K562 (cell line): ENCODE results near the gene CCDC137. TPM values are rescaled to one million over a fixed set of nuclear protein-coding genes. Genes with fewer than 3 reads are reported as not detected.

Experiments
- CC2D1A ChIP-seq: fragments of 450-650 bp; IDR thresholded peaks from 2 replicates; pipeline ENCODE4 v1.6.1; 2017; ENCODE audit warnings: mild to moderate bottlenecking
- CXXC5 ChIP-seq: fragments of 250-450 bp; sonication (Bioruptor Pico); IDR thresholded peaks from 2 replicates; pipeline ENCODE4 v1.8.0; 2022; ENCODE audit warnings: inconsistent platforms, mild to moderate bottlenecking, moderate library complexity
- EWSR1 ChIP-seq: fragments of 450-650 bp; IDR thresholded peaks from 2 replicates; pipeline ENCODE4 v1.6.1; 2018; ENCODE audit warnings: borderline replicate concordance, mild to moderate bottlenecking, low read depth, moderate library complexity; ENCODE audit not compliant: partially characterized antibody
- KDM5B ChIP-seq: fragments of 200-600 bp; sonication (generic); IDR thresholded peaks from 2 replicates; pipeline ENCODE4 v1.6.1; 2012; ENCODE audit warnings: low read depth, mild to moderate bottlenecking, moderate library complexity, low read length, control low read depth, inconsistent platforms; ENCODE audit not compliant: insufficient replicate concordance
- LCOR ChIP-seq: sonication (generic); formaldehyde crosslinking; IDR thresholded peaks from 2 replicates; pipeline ENCODE4 v1.8.0; 2022; ENCODE audit warnings: mild to moderate bottlenecking, missing genetic modification reagents
- MAFF ChIP-seq: IDR thresholded peaks from 2 replicates; pipeline ENCODE4 v1.6.1; 2012; ENCODE audit warnings: low read length, improper control_type of control experiment
- MCM5 ChIP-seq: fragments of 450-650 bp; IDR thresholded peaks from 2 replicates; pipeline ENCODE4 v1.6.1; 2016; ENCODE audit warnings: low read depth
- NCOA4 ChIP-seq: fragments of 450-650 bp; IDR thresholded peaks from 2 replicates; pipeline ENCODE4 v1.6.1; 2018; ENCODE audit warnings: mild to moderate bottlenecking; ENCODE audit not compliant: partially characterized antibody
- NRF1 ChIP-seq, 2 experiments: fragments of 450-650 bp; IDR thresholded peaks in 1 of 2; conservative IDR thresholded peaks in 1 of 2; 2 replicates each; pipeline ENCODE4 v1.6.1; 2014; ENCODE audit warnings: mild to moderate bottlenecking in 2 of 2
- PRMT5 ChIP-seq: sonication (generic); formaldehyde crosslinking; IDR thresholded peaks from 2 replicates; pipeline ENCODE4 v1.5.0; 2020; ENCODE audit warnings: missing genetic modification reagents
- PYGO2 ChIP-seq: fragments of 450-650 bp; IDR thresholded peaks from 2 replicates; pipeline ENCODE4 v1.6.1; 2016; ENCODE audit warnings: mild to moderate bottlenecking, missing genetic modification characterization, moderate library complexity, missing compliant biosample characterization
- SP2 ChIP-seq: IDR thresholded peaks from 2 replicates; pipeline ENCODE4 v1.6.1; 2011; ENCODE audit warnings: mild to moderate bottlenecking, low read depth, low read length, moderate library complexity; ENCODE audit not compliant: poor library complexity, severe bottlenecking; ENCODE audit errors: extremely low read depth
- SREBF1 ChIP-seq: fragments of 150-350 bp; IDR thresholded peaks from 2 replicates; pipeline ENCODE4 v1.6.1; 2014; ENCODE audit warnings: antibody characterized with exemption, low read depth, low read length, borderline replicate concordance
- TRIM28 ChIP-seq: fragments of 450-650 bp; IDR thresholded peaks from 2 replicates; pipeline ENCODE4 v1.6.1; 2017
- ZNF133 ChIP-seq: fragments of 250-450 bp; sonication (Bioruptor Pico); IDR thresholded peaks from 2 replicates; pipeline ENCODE4 v1.4.0; 2020; ENCODE audit warnings: mild to moderate bottlenecking
- ZNF212 ChIP-seq: fragments of 450-650 bp; formaldehyde crosslinking; IDR thresholded peaks from 2 replicates; pipeline ENCODE4 v1.4.0; 2020; ENCODE audit warnings: mild to moderate bottlenecking
- ZNF445 ChIP-seq: fragments of 250-450 bp; sonication (Bioruptor Pico); IDR thresholded peaks from 2 replicates; pipeline ENCODE4 v1.4.0; 2020; ENCODE audit warnings: low read depth, mild to moderate bottlenecking, moderate library complexity
- polyA plus RNA-seq, 8 experiments: library from polyadenylated mRNA; depleted of rRNA in 4 of 8; stranded (reverse) in 5 of 8; unstranded in 3 of 8; fragments of >200 nt; fragmentation: Nextera tagmentation in 2 of 8; fragmentation: Illumina TruSeq in 1 of 8; extraction: Ambion mirVana in 2 of 8; extraction: Trizol in 1 of 8; gene quantifications; 2 replicates each; pipeline versions ENCODE4 v1.2.1 to v1.2.3, GENCODE V29; 2011 to 2014; ENCODE audit warnings: inconsistent platforms in 1 of 8, missing spikeins in 1 of 8
- total RNA-seq, 7 experiments: library from RNA; depleted of rRNA in 6 of 7; stranded (reverse); fragments of >200 nt in 6 of 7; fragmentation: Illumina TruSeq in 2 of 7; extraction: Trizol in 2 of 7; gene quantifications; 2 replicates each; pipeline versions ENCODE4 v1.2.1 to v1.2.3, GENCODE V29; 2011 to 2021; ENCODE audit warnings: low replicate concordance in 1 of 7
- TF ChIP-seq, protein P1 (sequence below): fragments of 250-450 bp; sonication (Bioruptor Pico); IDR thresholded peaks from 2 replicates; pipeline ENCODE4 v1.8.0; 2022; ENCODE audit warnings: moderate library complexity, mild to moderate bottlenecking, inconsistent platforms
- TF ChIP-seq, protein P2 (sequence below), 2 experiments: fragments of 450-650 bp; IDR thresholded peaks; 2 replicates each; pipeline ENCODE4 v1.6.1; 2016; ENCODE audit warnings: mild to moderate bottlenecking in 2 of 2, borderline replicate concordance in 1 of 2, low read depth in 1 of 2, moderate library complexity in 1 of 2

The CCDC137 gene
- total and polyA plus RNA-seq, 9 of the 15 experiments (the other 6 are each of a cell fraction or from before 2014, with no cell fraction given): 2.3 to 68.1 (median 38.3) TPM

DNA sequence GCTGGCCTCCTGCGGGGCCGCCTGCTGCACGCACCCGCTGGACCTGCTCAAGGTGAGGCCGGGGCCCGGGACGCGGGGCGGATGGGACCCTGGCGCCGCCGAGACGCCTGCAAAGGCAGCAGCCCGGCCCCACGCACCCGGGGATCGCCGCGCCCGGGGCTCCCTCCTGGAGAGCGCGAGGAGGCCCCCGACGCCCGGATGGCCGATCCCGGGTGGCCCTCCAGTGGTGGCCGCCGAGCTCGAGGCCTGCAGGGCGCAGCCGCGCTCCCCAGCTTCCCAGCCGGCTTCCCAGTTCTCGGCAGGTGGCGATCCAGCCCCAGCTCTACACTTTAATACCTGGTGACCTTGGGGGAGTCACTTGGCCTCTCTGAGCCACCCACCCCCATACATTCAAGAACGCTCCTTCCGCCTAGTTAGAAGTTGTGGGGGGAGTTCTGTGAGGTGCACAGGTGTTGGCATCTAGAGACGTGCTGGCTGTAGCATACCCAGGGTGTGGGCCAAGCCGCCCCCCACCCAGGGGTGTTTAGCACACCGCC, 46.0 kb downstream of the CCDC137 start (continued):
- TF ChIP-seq NRF1 (conservative IDR thresholded peaks at IDR 0.05 in 1 of 2, IDR thresholded peaks at IDR 0.05 in 1 of 2) (no peak; a peak in 2 of 4 replicates), SREBF1 (no peak), CXXC5 (CRISPR knock-in tag) (no peak), ZNF445 (CRISPR knock-in tag) (no peak), MCM5 (no peak), TRIM28 (no peak), ZNF133 (CRISPR knock-in tag) (no peak), SP2 (no peak), ZNF212 (no peak), CC2D1A (no peak), PYGO2 (tag) (no peak), MAFF (no peak), EWSR1 (no peak), NCOA4 (no peak), LCOR (CRISPR knock-in tag) (no peak), KDM5B (no peak), PRMT5 (no peak)
- TF ChIP-seq, protein P1, sequence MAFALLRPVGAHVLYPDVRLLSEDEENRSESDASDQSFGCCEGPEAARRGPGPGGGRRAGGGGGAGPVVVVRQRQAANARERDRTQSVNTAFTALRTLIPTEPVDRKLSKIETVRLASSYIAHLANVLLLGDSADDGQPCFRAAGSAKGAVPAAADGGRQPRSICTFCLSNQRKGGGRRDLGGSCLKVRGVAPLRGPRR (CRISPR knock-in tag): no peak
- TF ChIP-seq, protein P2, sequence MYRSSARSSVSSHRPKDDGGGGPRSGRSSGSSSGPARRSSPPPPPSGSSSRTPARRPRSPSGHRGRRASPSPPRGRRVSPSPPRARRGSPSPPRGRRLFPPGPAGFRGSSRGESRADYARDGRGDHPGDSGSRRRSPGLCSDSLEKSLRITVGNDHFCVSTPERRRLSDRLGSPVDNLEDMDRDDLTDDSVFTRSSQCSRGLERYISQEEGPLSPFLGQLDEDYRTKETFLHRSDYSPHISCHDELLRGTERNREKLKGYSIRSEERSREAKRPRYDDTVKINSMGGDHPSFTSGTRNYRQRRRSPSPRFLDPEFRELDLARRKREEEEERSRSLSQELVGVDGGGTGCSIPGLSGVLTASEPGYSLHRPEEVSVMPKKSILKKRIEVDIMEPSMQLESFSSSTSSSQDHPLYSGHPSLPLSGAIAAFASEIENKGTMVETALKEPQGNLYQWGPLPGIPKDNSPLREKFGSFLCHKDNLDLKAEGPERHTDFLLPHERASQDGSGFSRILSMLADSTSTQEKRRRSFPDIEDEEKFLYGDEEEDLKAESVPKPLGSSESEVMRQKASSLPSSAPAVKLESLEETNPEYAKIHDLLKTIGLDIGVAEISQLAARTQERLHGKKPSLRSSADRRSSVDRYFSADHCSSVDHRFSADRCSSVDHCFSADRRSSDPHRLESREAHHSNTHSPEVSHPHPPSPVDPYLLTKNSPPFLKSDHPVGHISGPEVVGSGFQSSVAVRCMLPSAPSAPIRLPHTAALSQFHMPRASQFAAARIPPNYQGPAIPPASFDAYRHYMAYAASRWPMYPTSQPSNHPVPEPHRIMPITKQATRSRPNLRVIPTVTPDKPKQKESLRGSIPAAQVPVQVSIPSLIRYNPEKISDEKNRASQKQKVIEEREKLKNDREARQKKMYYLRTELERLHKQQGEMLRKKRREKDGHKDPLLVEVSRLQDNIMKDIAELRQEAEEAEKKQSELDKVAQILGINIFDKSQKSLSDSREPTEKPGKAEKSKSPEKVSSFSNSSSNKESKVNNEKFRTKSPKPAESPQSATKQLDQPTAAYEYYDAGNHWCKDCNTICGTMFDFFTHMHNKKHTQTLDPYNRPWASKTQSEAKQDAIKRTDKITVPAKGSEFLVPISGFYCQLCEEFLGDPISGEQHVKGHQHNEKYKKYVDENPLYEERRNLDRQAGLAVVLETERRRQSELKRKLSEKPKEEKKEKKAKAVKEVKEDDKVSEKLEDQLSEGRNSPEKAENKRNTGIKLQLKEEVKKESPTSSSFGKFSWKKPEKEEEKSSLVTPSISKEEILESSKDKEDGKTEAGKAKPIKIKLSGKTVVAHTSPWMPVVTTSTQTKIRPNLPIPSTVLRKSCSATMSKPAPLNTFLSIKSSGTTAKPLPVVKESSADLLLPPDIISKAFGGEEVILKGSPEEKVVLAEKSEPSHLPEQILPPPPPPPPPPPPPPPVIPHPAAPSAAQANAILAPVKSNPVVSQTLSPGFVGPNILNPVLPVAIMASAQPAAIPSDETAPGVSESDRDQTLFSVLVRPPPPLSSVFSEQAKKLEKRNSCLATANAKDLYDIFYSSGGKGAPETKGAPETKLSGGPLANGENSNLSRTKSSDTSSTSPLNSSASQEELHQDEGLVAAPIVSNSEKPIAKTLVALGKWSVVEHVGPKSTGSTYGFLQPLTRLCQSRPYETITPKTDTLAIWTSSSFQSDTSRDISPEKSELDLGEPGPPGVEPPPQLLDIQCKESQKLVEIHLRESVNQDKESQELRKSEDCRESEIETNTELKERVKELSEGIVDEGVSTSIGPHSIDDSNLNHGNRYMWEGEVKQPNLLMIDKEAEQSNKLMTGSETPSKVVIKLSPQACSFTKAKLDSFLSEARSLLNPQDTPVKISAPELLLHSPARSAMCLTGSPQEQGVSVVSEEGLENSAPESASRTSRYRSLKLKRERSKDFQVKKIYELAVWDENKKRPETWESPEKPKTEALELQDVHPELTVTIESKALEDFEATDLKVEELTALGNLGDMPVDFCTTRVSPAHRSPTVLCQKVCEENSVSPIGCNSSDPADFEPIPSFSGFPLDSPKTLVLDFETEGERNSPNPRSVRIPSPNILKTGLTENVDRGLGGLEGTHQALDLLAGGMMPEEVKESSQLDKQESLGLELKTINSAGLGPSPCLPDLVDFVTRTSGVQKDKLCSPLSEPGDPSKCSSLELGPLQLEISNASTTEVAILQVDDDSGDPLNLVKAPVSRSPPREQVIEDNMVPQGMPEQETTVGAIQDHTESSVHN (IDR thresholded peaks at IDR 0.05; ENCODE audit: borderline replicate concordance in 1 of 2, low read depth in 1 of 2): no peak
